RWPE2 (cell line): ENCODE measurements around the gene SOX13.

Experiments used
- ATAC-seq: fragments of 200-7000 bp; cut with Tn5 transposase; 3 replicates; pipeline ENCODE4 v1.9.1; 2021; ENCODE audit warnings: low read depth
- DNase-seq: peaks from one replicate; pipeline ENCODE4 v3.0.0-alpha.2; 2020; ENCODE audit warnings: low spot score
- H3K27ac ChIP-seq: fragments of 450-650 bp; 2 replicates; pipeline ENCODE4 v1.5.1; 2017; ENCODE audit warnings: mild to moderate bottlenecking; ENCODE audit not compliant: poor library complexity, severe bottlenecking
- H3K27me3 ChIP-seq: fragments of 250-450 bp; sonication (Bioruptor Pico); 2 replicates; pipeline ENCODE4 v1.5.1; 2021; ENCODE audit warnings: mild to moderate bottlenecking, moderate library complexity; ENCODE audit not compliant: insufficient read depth, poor library complexity, severe bottlenecking
- H3K36me3 ChIP-seq: fragments of 250-450 bp; sonication (Bioruptor Pico); 2 replicates; pipeline ENCODE4 v1.5.1; 2020; ENCODE audit warnings: low read depth, mild to moderate bottlenecking, moderate library complexity
- H3K4me1 ChIP-seq: fragments of 250-450 bp; sonication (Bioruptor Pico); 2 replicates; pipeline ENCODE4 v1.5.1; 2021; ENCODE audit warnings: mild to moderate bottlenecking, moderate library complexity; ENCODE audit not compliant: insufficient read depth, poor library complexity, severe bottlenecking
- H3K4me3 ChIP-seq: fragments of 250-450 bp; sonication (Bioruptor Pico); 2 replicates; pipeline ENCODE4 v1.5.1; 2021; ENCODE audit warnings: mild to moderate bottlenecking, moderate library complexity; ENCODE audit not compliant: severe bottlenecking
- H3K9me3 ChIP-seq: fragments of 250-450 bp; sonication (Bioruptor Pico); 2 replicates; pipeline ENCODE4 v1.5.1; 2021; ENCODE audit warnings: mild to moderate bottlenecking, moderate library complexity; ENCODE audit not compliant: severe bottlenecking
- TF ChIP-seq, protein P1 (sequence below): fragments of 450-650 bp; IDR thresholded peaks from one replicate; pipeline ENCODE4 v1.5.1; 2017; ENCODE audit warnings: mild to moderate bottlenecking, moderate library complexity; ENCODE audit not compliant: poor library complexity, severe bottlenecking

Gene SOX13

DNA sequence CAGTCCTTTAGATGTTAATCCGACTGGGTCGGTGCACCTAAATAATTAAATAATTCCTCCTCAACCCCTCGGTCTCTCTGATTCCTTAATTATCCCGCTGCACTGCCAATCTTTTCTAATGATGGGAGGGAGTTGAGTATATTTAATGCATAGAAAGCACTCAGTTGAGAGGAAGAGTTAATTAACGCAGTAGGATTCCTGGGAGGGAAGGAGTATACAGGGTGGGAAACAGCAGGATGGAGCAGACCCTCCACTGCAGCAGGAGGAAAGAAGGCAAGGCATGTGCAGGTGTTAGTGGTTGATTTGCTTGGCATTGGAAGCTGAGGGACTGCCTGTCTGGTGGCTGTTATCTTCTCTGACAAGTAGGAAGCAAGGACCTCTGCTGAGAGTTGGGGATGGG is 103.1 kb downstream of the SOX13 start:
- peaks cover 3% of the 10 kb centered on the region for H3K9me3 ChIP-seq
- DNase-seq, result no peak
- H3K27ac ChIP-seq, result no peak overlapping the region
- no peak for ATAC-seq
- no peak overlapping the region for H3K4me3 ChIP-seq
- H3K36me3 ChIP-seq, result no peaks in the 10 kb centered on the region
- H3K4me1 ChIP-seq, result peaks cover 18% of the 10 kb centered on the region
- TF ChIP-seq, protein P1, sequence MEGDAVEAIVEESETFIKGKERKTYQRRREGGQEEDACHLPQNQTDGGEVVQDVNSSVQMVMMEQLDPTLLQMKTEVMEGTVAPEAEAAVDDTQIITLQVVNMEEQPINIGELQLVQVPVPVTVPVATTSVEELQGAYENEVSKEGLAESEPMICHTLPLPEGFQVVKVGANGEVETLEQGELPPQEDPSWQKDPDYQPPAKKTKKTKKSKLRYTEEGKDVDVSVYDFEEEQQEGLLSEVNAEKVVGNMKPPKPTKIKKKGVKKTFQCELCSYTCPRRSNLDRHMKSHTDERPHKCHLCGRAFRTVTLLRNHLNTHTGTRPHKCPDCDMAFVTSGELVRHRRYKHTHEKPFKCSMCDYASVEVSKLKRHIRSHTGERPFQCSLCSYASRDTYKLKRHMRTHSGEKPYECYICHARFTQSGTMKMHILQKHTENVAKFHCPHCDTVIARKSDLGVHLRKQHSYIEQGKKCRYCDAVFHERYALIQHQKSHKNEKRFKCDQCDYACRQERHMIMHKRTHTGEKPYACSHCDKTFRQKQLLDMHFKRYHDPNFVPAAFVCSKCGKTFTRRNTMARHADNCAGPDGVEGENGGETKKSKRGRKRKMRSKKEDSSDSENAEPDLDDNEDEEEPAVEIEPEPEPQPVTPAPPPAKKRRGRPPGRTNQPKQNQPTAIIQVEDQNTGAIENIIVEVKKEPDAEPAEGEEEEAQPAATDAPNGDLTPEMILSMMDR, result no peak
- no peaks in the 10 kb centered on the region for H3K27me3 ChIP-seq

DNA sequence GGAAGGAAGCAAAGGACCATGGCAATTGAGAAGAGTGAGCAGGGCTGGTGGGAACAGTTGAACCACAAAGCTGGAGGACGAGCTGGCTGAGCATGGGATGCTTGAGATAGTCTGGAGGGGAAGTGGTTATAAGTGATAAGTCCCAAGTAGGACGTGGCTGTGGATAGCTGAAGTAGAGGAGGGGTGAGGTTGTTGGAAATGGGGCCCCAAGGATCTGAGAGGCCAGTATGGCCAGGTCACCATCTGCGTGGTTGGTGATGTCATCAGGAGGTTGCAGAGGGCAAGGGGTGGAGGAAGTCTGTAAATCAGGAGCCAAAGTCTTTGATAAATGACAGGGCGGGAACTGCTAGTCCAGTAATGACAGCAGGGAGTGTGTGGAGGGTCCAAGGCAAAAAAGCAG is 104.2 kb downstream of the SOX13 start:
- Histone ChIP-seq H3K27me3 (no peaks in the 10 kb centered on the region), H3K4me1 (peaks cover 11% of the 10 kb centered on the region), H3K4me3 (no peak overlapping the region), H3K27ac (no peak overlapping the region), H3K36me3 (no peaks in the 10 kb centered on the region), H3K9me3 (no peaks in the 10 kb centered on the region)
- ATAC-seq, result no peak
- TF ChIP-seq, protein P1, result no peak
- no peak for DNase-seq
